ENCODE data around the gene RFX7.

RFX7 gene

DNA sequence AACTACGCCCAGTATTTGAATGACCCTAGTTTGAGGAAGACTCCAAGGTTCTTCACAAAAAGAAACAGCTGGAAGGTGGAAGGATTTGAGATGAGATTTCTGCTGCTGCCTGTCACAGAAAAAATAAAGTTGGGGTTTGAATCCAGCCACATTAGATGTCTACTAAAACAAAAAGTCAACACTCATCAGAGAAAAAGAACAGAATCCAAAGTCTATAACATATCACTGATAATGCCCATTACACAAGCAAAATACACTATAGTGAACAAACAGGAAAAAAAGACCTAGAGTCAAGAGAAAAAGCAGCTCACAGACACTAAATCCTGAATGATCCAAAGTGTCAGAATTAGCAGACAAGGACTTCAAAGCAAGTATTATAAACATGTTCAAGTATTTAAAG, 56.0 kb downstream of the RFX7 start:
- CTCF ChIA-PET, result interaction anchor here (2.2 kb wide), 1 partner anchor 58 kb away, joined by 7 read pairs; no protein-coding TSS in a partner anchor
- POLR2A ChIA-PET, result no interaction called here
- DNase-seq (ENCODE audit: extremely low spot score), result no peak
- TF ChIP-seq, protein P1, sequence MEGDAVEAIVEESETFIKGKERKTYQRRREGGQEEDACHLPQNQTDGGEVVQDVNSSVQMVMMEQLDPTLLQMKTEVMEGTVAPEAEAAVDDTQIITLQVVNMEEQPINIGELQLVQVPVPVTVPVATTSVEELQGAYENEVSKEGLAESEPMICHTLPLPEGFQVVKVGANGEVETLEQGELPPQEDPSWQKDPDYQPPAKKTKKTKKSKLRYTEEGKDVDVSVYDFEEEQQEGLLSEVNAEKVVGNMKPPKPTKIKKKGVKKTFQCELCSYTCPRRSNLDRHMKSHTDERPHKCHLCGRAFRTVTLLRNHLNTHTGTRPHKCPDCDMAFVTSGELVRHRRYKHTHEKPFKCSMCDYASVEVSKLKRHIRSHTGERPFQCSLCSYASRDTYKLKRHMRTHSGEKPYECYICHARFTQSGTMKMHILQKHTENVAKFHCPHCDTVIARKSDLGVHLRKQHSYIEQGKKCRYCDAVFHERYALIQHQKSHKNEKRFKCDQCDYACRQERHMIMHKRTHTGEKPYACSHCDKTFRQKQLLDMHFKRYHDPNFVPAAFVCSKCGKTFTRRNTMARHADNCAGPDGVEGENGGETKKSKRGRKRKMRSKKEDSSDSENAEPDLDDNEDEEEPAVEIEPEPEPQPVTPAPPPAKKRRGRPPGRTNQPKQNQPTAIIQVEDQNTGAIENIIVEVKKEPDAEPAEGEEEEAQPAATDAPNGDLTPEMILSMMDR (IDR thresholded peaks at IDR 0.05; ENCODE audit: control extremely low read depth, extremely low read depth, low read depth, missing control alignments), result no peak

DNA sequence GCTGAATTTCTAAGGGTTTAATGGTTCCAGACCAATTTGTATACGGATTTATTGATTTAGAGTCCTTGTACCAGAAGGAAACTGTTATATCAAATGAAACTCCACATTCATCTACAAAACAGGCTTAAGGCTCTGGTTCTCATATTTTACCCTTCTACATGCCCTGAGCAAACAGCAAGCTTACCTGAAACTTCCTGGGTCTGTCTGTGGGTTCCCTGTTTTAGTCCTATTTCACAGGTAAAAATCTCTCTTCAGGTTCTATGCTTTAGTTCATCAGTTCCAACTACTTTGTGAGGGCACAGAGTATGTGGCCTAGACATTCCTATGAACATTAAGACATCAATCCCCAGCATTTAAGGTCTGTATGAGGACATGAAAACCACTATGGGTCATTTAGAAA, 57.7 kb downstream of the RFX7 start:
- POLR2A ChIA-PET, result no interaction called here

DNA sequence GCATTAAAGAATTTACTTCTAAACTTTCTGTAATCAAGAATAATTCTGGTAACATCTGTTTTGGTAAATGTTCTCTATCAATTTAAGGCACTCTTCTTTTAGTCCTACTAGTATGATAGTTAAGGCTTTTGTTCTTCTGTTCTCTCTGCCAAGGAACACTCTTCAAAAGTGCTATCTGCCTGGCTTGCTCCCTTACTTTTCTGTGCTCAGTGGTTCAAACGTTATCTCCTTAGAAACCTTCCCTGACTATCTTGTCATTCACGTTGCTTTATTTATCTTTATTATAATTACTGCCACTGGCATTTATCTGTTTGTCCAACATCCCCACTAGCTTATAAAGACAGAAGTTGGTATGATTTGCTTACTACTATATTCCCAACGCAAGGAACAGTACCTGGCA, 59.2 kb downstream of the RFX7 start:
- CTCF ChIA-PET, result interaction anchor here (1.3 kb wide), 1 partner anchor 61 kb away, joined by 3 read pairs; no protein-coding TSS in a partner anchor

More for the DNA sequence above, 57.7 kb downstream of the RFX7 start:
- TF ChIP-seq, protein P1 (IDR thresholded peaks at IDR 0.05; ENCODE audit: control extremely low read depth, extremely low read depth, low read depth, missing control alignments), result no peak
- CTCF ChIA-PET, result interaction anchor here (2.2 kb wide), 1 partner anchor 59 kb away, joined by 7 read pairs; no protein-coding TSS in a partner anchor
- DNase-seq (ENCODE audit: extremely low spot score), result no peak

DNA sequence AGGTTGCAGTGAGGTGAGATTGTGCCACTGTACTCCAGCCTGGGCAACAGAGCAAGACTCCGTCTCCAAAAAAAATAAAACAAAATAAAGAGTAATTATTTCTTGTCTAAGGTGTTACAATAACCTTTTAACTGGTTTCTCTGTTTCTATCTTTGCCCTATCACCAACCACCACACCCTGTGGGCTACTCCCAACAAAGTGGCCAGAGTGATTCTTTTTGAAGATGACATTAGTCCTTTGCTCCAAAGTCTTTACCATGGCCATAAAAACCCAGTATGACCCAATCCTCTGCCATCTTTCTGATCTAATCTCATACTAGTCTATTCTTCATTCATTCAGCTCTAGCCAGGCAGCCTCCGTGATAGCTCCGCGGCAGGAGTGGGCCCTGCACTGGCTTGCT, 62.8 kb downstream of the RFX7 start:
- CTCF ChIA-PET, result interaction anchor here (1.0 to 2.7 kb wide), 3 partner anchors 17 to 65 kb away, joined by 3 to 11 read pairs (median 5); no protein-coding TSS in a partner anchor
- DNase-seq (ENCODE audit: extremely low spot score), result no peak
- TF ChIP-seq, protein P1 (IDR thresholded peaks at IDR 0.05; ENCODE audit: control extremely low read depth, extremely low read depth, low read depth, missing control alignments), result no peak
- POLR2A ChIA-PET, result no interaction called here

More for the DNA sequence above, 59.2 kb downstream of the RFX7 start:
- POLR2A ChIA-PET, result no interaction called here
- no peak for DNase-seq (ENCODE audit: extremely low spot score)
- TF ChIP-seq, protein P1 (IDR thresholded peaks at IDR 0.05; ENCODE audit: control extremely low read depth, extremely low read depth, low read depth, missing control alignments), result no peak

DNA sequence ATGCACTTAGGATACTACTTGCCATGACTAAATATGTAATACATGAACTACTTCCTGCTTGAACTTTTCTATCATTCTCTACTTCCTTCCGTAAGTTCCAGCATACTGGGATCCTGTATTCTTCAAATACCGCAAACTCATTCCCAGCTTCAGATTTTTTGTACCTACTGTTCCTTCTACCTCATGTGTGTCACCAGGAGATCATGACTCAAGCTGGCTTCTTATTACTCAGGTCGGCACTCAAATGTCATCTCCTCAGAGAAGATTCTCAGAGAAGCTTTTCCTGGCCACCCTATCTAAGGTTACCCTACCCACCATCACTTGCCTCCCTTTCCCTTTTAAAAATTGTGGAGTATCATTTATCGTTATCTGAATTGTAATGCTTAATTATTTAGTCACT, 66.7 kb downstream of the RFX7 start:
- CTCF ChIA-PET, result interaction anchor here (0.7 kb wide), 1 partner anchor 12 kb away, joined by 3 read pairs; no protein-coding TSS in a partner anchor
- no peak for DNase-seq (ENCODE audit: extremely low spot score)
- TF ChIP-seq, protein P1 (IDR thresholded peaks at IDR 0.05; ENCODE audit: control extremely low read depth, extremely low read depth, low read depth, missing control alignments), result no peak
- POLR2A ChIA-PET, result no interaction called here

DNA sequence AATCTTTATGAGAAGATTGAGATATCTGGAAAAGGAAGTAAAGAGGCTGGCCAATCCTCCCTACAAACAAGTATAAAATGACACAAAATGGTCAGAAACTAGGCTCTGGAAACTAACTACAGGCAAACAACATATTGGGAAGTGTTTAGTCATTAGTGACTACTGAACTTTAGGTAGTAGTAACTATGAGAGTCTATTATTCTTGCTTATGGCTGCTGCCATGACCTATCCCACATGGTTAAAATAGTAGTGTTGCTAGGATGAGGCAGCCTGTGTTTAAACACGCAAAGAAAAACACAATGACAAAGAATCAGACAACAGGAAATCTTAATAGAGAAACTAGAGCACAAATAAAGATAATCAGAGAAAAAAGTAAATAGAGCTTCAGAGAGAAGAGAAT, 67.9 kb downstream of the RFX7 start:
- TF ChIP-seq, protein P1 (IDR thresholded peaks at IDR 0.05; ENCODE audit: control extremely low read depth, extremely low read depth, low read depth, missing control alignments), result no peak
- ChIA-PET CTCF (interaction anchor here (1.0 kb wide), 2 partner anchors 8 to 70 kb away, joined by 3 to 4 read pairs; no protein-coding TSS in a partner anchor), POLR2A (no interaction called here)
- no peak for DNase-seq (ENCODE audit: extremely low spot score)
